Measurements from ENCODE around the gene LDHAL6B. TPM values are rescaled to one million over a fixed set of nuclear protein-coding genes. Genes with fewer than 3 reads are reported as not detected.

Gene LDHAL6B
- total RNA-seq, 1 experiment from 2014 or later: not detected

DNA sequence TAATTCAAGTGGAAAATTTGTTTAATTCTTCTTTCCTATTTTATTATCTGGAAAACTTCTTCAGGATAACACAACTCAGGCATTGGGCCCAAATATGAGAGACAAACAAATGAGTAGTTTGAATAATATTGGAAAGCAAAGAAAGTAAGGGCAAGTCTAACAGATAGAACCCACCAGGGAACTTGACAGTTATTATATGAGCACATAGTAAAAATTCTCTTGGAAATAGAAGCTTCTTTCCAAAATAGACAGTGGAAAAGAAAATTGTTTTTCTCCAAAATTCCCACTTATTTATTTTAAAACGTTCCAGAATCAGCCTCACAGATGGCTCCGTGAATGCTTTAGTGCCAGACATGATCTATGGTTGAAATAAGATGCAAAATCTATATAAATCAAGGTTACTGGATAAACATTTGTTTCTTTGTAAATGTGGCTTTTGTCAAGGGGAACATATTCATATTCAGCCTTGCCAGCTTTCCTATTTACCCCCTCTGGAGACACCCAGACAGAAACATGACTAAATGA, 23.9 kb downstream of the LDHAL6B start:
- CTCF ChIA-PET: no interaction called here
- Mint-ChIP-seq H3K27ac (ENCODE audit: unreplicated experiment) (no peak overlapping the region), H3K4me1 (ENCODE audit: low read depth, unreplicated experiment) (peaks cover 24% of the 10 kb centered on the region), H3K27me3 (ENCODE audit: unreplicated experiment) (no peaks in the 10 kb centered on the region), H3K36me3 (ENCODE audit: insufficient read depth, unreplicated experiment) (peaks cover 82% of the 10 kb centered on the region), H3K9me3 (ENCODE audit: low read depth, unreplicated experiment) (no peaks in the 10 kb centered on the region), H3K4me3 (ENCODE audit: low read depth, unreplicated experiment) (no peak overlapping the region)
- intact Hi-C loops (cut with micrococcal nuclease; ENCODE audit: unreplicated experiment): no loop called here
- no peak for DNase-seq
- BruUV-seq (replicated peaks): no TSS peak
- TF ChIP-seq, protein P1, sequence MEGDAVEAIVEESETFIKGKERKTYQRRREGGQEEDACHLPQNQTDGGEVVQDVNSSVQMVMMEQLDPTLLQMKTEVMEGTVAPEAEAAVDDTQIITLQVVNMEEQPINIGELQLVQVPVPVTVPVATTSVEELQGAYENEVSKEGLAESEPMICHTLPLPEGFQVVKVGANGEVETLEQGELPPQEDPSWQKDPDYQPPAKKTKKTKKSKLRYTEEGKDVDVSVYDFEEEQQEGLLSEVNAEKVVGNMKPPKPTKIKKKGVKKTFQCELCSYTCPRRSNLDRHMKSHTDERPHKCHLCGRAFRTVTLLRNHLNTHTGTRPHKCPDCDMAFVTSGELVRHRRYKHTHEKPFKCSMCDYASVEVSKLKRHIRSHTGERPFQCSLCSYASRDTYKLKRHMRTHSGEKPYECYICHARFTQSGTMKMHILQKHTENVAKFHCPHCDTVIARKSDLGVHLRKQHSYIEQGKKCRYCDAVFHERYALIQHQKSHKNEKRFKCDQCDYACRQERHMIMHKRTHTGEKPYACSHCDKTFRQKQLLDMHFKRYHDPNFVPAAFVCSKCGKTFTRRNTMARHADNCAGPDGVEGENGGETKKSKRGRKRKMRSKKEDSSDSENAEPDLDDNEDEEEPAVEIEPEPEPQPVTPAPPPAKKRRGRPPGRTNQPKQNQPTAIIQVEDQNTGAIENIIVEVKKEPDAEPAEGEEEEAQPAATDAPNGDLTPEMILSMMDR (IDR thresholded peaks at IDR 0.05; ENCODE audit: unreplicated experiment): no peak

DNA sequence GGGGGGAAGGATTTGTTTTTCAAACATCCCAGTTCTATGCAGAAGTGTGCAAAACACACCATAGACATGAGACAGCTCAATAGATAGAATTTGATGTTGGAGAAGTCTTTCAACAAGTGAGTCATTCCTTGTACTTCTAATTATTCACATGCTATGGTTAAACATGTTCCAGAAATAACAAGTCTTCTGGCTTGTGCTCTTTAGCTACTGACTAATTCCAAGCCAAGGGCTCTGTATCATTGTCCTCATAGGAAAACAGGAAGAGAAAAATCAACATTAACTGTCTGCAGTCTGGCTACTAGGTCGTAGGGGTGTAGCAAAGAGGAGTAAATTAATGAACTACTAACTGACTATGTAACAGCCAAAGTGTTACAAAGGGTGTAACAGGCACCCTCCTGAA, 25.8 kb downstream of the LDHAL6B start:
- H3K36me3 Mint-ChIP-seq (ENCODE audit: insufficient read depth, unreplicated experiment): peaks cover 83% of the 10 kb centered on the region
- no peak overlapping the region for H3K4me3 Mint-ChIP-seq (ENCODE audit: low read depth, unreplicated experiment)
- no peaks in the 10 kb centered on the region for H3K27me3 Mint-ChIP-seq (ENCODE audit: unreplicated experiment)
- intact Hi-C loops (cut with micrococcal nuclease; ENCODE audit: unreplicated experiment): no loop called here
- CTCF ChIA-PET: no interaction called here
- H3K27ac Mint-ChIP-seq (ENCODE audit: unreplicated experiment): peak overlapping the region; percentile 72
- peaks cover 24% of the 10 kb centered on the region for H3K4me1 Mint-ChIP-seq (ENCODE audit: low read depth, unreplicated experiment)
- TF ChIP-seq, protein P1 (IDR thresholded peaks at IDR 0.05; ENCODE audit: unreplicated experiment): no peak
- no peak for DNase-seq
- H3K9me3 Mint-ChIP-seq (ENCODE audit: low read depth, unreplicated experiment): no peaks in the 10 kb centered on the region
- BruUV-seq (replicated peaks): no TSS peak

DNA sequence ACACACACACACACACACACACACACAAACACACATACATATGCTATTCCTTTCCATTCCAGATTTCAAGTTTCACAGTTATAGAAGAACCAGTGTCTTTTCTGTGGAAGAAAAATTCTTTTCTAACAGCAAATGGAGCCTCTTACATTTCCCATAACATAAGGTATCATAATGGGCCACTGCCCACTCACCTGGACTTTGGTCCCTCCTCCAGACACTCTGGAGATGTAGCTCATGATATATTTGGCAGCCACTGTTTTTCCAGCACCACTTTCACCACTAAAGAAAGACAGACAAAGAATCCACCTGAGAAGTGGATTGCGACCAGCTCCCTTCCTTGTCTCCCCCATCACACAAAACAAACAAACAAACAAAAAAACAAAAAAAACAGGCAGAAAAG, 29.8 kb downstream of the LDHAL6B start:
- CTCF ChIA-PET: interaction anchor here (0.6 to 0.7 kb wide), 2 partner anchors 125 to 221 kb away, joined by 3 read pairs; no protein-coding TSS in a partner anchor
- H3K36me3 Mint-ChIP-seq (ENCODE audit: insufficient read depth, unreplicated experiment): peaks cover 61% of the 10 kb centered on the region
- intact Hi-C loops (cut with micrococcal nuclease; ENCODE audit: unreplicated experiment): no loop called here
- no peaks in the 10 kb centered on the region for H3K9me3 Mint-ChIP-seq (ENCODE audit: low read depth, unreplicated experiment)
- no peak overlapping the region for H3K4me3 Mint-ChIP-seq (ENCODE audit: low read depth, unreplicated experiment)
- no peaks in the 10 kb centered on the region for H3K27me3 Mint-ChIP-seq (ENCODE audit: unreplicated experiment)
- peak overlapping the region; percentile 33 for H3K27ac Mint-ChIP-seq (ENCODE audit: unreplicated experiment)
- no TSS peak for BruUV-seq (replicated peaks)
- H3K4me1 Mint-ChIP-seq (ENCODE audit: low read depth, unreplicated experiment): peaks cover 30% of the 10 kb centered on the region
- no peak for DNase-seq
- TF ChIP-seq, protein P1 (IDR thresholded peaks at IDR 0.05; ENCODE audit: unreplicated experiment): no peak

DNA sequence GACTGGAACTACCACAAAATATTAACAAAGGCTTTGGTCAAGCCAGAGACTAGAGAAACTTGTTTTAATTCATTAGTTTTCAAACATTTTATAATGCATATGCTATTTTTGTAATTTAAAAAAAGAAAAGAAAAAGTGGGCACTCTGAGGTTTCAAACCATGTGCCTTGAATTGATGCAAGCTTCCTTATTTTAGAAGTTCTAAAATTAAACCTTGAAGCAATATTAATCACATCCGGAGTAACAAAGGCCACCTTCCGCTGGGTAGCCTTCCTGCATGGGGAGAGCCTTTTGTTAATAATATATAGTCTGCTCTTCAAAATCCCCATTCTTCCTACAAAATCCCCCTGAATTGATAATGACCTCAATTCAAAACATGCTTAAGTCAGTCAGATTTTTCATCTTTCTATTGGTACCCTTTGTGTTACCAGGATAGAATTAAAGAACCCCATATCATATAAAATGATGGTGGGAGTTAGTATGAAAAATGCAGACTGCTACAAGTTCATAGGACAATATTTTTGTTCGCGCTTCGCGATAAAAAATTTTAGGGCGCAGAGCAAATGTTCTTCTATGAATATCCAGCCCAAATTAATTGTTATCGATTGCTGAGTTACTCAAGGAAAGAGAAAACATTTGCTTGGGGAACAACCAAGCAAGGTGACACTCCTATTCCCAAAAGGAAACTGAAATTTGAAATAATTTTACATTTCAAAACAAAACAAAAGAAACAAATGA, 30.6 kb downstream of the LDHAL6B start:
- Mint-ChIP-seq H3K27ac (ENCODE audit: unreplicated experiment) (no peak overlapping the region), H3K4me1 (ENCODE audit: low read depth, unreplicated experiment) (peaks cover 31% of the 10 kb centered on the region), H3K4me3 (ENCODE audit: low read depth, unreplicated experiment) (no peak overlapping the region), H3K27me3 (ENCODE audit: unreplicated experiment) (no peaks in the 10 kb centered on the region), H3K36me3 (ENCODE audit: insufficient read depth, unreplicated experiment) (peaks cover 62% of the 10 kb centered on the region), H3K9me3 (ENCODE audit: low read depth, unreplicated experiment) (no peaks in the 10 kb centered on the region)
- TF ChIP-seq, protein P1 (IDR thresholded peaks at IDR 0.05; ENCODE audit: unreplicated experiment): no peak
- CTCF ChIA-PET: interaction anchor here (0.6 to 1.2 kb wide), 2 partner anchors 10 to 61 kb away, joined by 3 to 7 read pairs; no protein-coding TSS in a partner anchor
- DNase-seq: no peak
- intact Hi-C loops (cut with micrococcal nuclease; ENCODE audit: unreplicated experiment): no loop called here
- no TSS peak for BruUV-seq (replicated peaks)

Measured in Calu3 (cell line).